NT2/D1 (cell line): Measurements from ENCODE around the gene CREB3.

Experiments used
- DNase-seq: peaks from one replicate; pipeline ENCODE4 v3.0.0-alpha.2; 2011; ENCODE audit warnings: low read depth, low spot score
- H3K27me3 ChIP-seq: 2 replicates; pipeline ENCODE4 v1.6.0; 2011; ENCODE audit warnings: mild to moderate bottlenecking; ENCODE audit not compliant: insufficient read length, insufficient read depth
- H3K36me3 ChIP-seq: 2 replicates; pipeline ENCODE4 v1.6.1; 2011; ENCODE audit warnings: mild to moderate bottlenecking, low read length, mixed read lengths; ENCODE audit not compliant: insufficient read depth, insufficient read length
- H3K4me1 ChIP-seq: 2 replicates; pipeline ENCODE4 v1.5.1; 2011; ENCODE audit not compliant: insufficient read depth, insufficient read length
- H3K4me3 ChIP-seq: 2 replicates; pipeline ENCODE4 v1.5.1; 2011; ENCODE audit warnings: low read depth; ENCODE audit not compliant: insufficient read length
- H3K9ac ChIP-seq: 2 replicates; pipeline ENCODE4 v1.6.0; 2011; ENCODE audit warnings: low read depth; ENCODE audit not compliant: insufficient read length
- H3K9me3 ChIP-seq: 2 replicates; pipeline ENCODE4 v1.5.1; 2011; ENCODE audit warnings: mild to moderate bottlenecking, low read length; ENCODE audit not compliant: insufficient read depth
- SUZ12 ChIP-seq: IDR thresholded peaks from 2 replicates; pipeline ENCODE4 v1.6.1; 2011; ENCODE audit not compliant: insufficient read length, insufficient read depth; ENCODE audit errors: extremely low read depth
- YY1 ChIP-seq: IDR thresholded peaks from 2 replicates; pipeline ENCODE4 v1.6.1; 2011; ENCODE audit not compliant: insufficient read length, insufficient read depth
- ZNF274 ChIP-seq: IDR thresholded peaks from 2 replicates; pipeline ENCODE4 v1.6.1; 2011; ENCODE audit warnings: mild to moderate bottlenecking, low read depth, low read length

Gene CREB3

DNA sequence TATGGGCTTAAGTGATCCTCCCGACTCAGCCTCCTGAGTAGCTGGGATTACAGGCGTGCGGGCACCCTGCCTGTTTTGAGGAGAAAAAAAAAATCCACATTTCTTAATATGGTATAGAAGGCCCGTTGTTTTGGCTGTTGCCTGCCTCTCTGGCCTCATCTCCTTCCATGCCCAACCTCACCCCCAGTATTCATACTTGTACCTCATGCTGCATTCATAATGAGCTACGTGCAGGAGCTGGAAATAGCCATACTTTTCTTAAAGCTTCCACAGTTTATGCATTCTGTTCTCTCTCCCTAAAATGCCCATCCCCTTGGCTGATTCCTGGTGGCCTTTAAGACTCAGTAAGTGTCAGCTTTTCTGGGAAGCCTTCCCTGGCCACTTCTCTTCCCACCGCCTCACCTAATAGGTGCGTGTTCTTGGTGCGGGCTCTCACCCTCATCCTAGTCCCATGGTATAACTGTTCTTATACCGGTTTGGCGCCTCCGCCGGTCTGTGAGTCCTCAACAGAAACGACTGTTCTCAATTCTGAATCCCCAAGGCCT lies 40.6 kb upstream of the CREB3 start:
- no peak overlapping the region for H3K4me3 ChIP-seq
- peaks cover 44% of the 10 kb centered on the region for H3K36me3 ChIP-seq
- H3K4me1 ChIP-seq: peaks cover 12% of the 10 kb centered on the region
- no peaks in the 10 kb centered on the region for H3K27me3 ChIP-seq
- DNase-seq: no peak
- H3K9me3 ChIP-seq: no peaks in the 10 kb centered on the region
- H3K9ac ChIP-seq: no peak overlapping the region
- TF ChIP-seq ZNF274: no peak
- no peak for TF ChIP-seq YY1
- TF ChIP-seq SUZ12: no peak

DNA sequence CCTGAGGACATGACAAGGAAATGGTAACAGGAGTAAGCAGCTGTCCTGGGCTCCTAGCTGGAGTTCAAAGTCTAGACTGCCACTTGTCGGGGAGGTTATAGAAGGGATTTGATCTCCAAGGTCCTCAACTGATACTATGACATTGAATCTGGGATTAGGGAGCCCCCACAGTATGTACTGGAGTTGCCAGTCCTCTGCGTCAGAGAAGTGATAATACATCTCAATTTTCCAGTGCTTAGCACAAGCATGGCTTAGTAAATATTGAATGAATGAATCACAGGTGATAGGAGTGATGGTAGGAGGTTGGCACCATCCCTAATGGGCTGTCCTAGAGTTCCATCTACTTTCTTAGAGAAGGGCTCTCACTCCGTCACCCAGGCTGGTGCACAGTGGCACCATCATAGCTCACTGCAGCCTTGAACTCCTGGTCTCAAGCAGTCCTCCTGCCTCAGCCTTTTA lies 36.5 kb upstream of the CREB3 start:
- peaks cover 61% of the 10 kb centered on the region for H3K36me3 ChIP-seq

DNA sequence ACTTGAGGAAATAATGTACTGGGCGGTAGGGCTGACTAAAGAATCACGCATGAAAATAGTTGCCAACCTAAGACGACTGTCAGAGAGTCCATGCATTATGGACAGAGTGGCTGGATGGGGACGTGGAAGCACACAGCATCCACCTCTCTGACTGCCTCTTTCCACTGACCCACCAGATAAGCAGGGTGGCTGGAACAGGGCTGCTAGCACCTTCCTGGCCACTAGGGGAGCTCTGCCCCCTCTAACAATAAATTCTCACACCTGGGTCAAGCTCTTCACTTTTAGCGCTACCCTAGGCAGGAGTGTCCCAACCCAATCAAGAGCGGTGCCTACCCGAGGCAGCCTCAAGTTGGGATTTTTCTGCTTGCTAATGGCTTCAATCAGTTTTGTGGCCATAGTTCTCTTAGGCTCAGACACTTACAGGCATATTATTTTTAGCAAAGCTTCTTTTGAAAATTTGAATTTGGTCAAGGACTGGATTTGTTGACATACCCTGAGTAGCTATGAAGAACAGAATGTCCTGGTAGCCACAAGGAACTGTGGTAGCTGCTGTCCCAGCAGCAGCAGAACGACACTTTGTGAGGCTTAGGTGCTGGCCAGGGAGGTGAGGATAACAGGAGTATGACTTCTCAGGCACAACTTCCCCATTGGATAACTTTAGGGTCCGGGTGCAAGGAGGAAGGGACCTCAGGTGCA lies 35.8 kb upstream of the CREB3 start:
- no peak overlapping the region for H3K9ac ChIP-seq
- no peak for TF ChIP-seq YY1
- no peak for TF ChIP-seq SUZ12
- no peak for TF ChIP-seq ZNF274
- H3K9me3 ChIP-seq: no peaks in the 10 kb centered on the region
- no peaks in the 10 kb centered on the region for H3K4me1 ChIP-seq
- no peak overlapping the region for H3K4me3 ChIP-seq
- DNase-seq: peak; percentile 42
- peaks cover 68% of the 10 kb centered on the region for H3K36me3 ChIP-seq
- H3K27me3 ChIP-seq: no peaks in the 10 kb centered on the region

More for the DNA sequence above, 36.5 kb upstream of the CREB3 start:
- Histone ChIP-seq H3K4me1 (no peaks in the 10 kb centered on the region), H3K27me3 (no peaks in the 10 kb centered on the region), H3K4me3 (no peak overlapping the region), H3K9me3 (no peaks in the 10 kb centered on the region), H3K9ac (no peak overlapping the region)
- TF ChIP-seq YY1: no peak
- TF ChIP-seq SUZ12: no peak
- TF ChIP-seq ZNF274: no peak
- no peak for DNase-seq

DNA sequence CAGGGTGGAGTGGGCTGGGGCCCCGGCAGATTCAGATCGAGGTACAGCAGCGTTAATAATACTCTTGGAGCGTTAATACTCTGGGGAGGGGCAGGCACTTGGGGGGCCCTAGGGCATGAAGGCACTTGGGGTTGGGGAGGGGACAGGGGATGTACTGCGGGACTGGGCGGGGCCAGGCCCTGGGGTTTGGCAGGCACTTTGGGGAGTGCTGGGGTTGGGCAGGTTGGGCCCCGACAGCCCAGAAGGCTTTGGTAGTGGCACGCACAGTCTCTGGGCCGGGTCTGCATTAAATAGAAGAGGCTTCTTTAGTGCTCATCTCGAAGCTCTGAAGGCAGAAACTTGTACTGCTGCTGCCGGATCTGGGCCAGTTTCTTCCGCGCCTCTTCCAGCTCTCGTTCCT lies 35.0 kb upstream of the CREB3 start:
- no peak for TF ChIP-seq ZNF274
- TF ChIP-seq YY1: no peak
- TF ChIP-seq SUZ12: no peak
- Histone ChIP-seq H3K4me1 (no peaks in the 10 kb centered on the region), H3K4me3 (no peak overlapping the region), H3K9ac (no peak overlapping the region), H3K9me3 (no peaks in the 10 kb centered on the region), H3K27me3 (no peaks in the 10 kb centered on the region), H3K36me3 (peaks cover 73% of the 10 kb centered on the region)
- no peak for DNase-seq

DNA sequence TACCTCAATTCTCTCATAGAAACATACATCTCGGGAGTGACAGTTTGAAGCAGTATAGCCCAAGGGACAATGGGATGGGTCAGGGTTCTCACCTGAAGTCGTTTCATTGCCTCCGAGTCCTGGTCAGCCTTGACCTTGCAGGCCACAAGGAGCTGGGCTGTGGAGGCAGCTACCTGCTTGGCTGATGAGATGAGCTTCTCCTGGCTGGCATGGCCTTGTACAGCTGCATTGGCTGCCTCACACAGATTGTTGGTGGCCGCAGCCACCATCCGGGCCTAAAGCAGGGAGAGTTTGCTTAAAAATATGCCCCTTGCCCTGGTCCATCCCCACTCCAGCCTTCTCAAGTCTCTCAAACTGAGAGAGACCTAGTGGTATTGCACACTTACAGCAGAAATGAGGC lies 34.2 kb upstream of the CREB3 start:
- DNase-seq: no peak
- no peak overlapping the region for H3K9ac ChIP-seq
- no peaks in the 10 kb centered on the region for H3K9me3 ChIP-seq
- no peaks in the 10 kb centered on the region for H3K4me1 ChIP-seq
- H3K36me3 ChIP-seq: peaks cover 81% of the 10 kb centered on the region
- TF ChIP-seq ZNF274 (no peak), SUZ12 (no peak), YY1 (no peak)
- no peak overlapping the region for H3K4me3 ChIP-seq
- H3K27me3 ChIP-seq: no peaks in the 10 kb centered on the region

DNA sequence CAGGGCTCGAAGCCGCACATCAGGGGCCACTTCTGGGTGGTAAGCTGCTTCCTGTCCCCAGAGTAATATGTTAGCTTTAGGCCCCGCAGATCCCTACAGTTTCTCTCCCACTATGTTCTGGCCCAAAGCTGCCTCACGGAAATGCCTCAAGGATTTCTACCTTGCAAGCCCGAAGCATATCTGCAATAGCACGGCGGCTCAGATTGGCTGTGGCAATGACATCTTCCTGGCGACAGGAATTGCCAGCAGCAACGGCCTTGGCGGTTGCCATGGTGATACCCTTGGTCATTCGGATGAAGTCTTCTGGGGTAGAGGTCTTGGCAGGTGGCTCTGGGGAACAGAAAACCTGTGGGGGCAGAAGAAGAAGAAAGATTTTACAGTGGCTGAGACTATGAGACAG lies 32.4 kb upstream of the CREB3 start:
- Histone ChIP-seq H3K36me3 (peaks cover 94% of the 10 kb centered on the region), H3K27me3 (no peaks in the 10 kb centered on the region), H3K4me1 (no peaks in the 10 kb centered on the region), H3K9me3 (no peaks in the 10 kb centered on the region), H3K4me3 (no peak overlapping the region), H3K9ac (no peak overlapping the region)
- DNase-seq: no peak
- no peak for TF ChIP-seq SUZ12
- TF ChIP-seq ZNF274: no peak
- TF ChIP-seq YY1: no peak

DNA sequence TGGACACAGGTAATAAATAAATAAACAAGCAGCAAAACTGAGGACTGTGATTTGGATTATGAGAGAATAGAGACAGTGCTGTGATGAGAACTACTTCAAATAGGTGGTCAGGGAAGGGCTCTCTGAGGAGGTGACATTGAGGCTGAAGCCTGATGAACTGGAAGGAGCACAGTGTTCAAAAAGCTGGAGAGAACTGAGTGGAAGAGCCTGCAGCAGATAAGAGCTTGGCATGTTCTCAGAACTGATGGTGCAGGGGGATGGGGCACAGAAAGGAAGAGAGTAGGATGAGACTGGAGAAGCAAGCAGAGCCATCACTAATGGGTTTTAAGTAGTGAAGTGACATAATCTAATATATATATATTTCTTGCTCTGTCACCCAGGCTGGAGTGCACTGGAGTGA lies 31.5 kb upstream of the CREB3 start:
- no peaks in the 10 kb centered on the region for H3K9me3 ChIP-seq
- TF ChIP-seq ZNF274 (no peak), YY1 (no peak), SUZ12 (no peak)
- no peak for DNase-seq
- no peak overlapping the region for H3K9ac ChIP-seq
- H3K27me3 ChIP-seq: no peaks in the 10 kb centered on the region
- no peak overlapping the region for H3K4me3 ChIP-seq
- peaks cover 2% of the 10 kb centered on the region for H3K4me1 ChIP-seq
- peaks cover 97% of the 10 kb centered on the region for H3K36me3 ChIP-seq
